Measurements from ENCODE around the gene TMEM231.

Gene TMEM231

GRCh38 chr16:75488322-75488721 lies 67.7 kb downstream of the TMEM231 start:
- no peak for DNase-seq (ENCODE audit: low read depth in 2 of 2)

All from activated CD4-positive, alpha-beta T cell treated with anti-CD3 and anti-CD28 coated beads for 24 hours (primary cell).